ENCODE data around the gene TRIM68.

The TRIM68 gene

GRCh38 chr11:4607781-4608666 is at the start of gene TRIM68 (continued):
- TF ChIP-seq ZNF280C (tag by site-specific recombination; IDR thresholded peaks at IDR 0.05): no peak
- TF ChIP-seq ZIC2 (tag by site-specific recombination; IDR thresholded peaks at IDR 0.05): peak; percentile 24; the same call in 1 of the 2 replicates
- peak; percentile 49; the same call in 1 of the 2 replicates for TF ChIP-seq ZNF394 (tag by site-specific recombination; IDR thresholded peaks at IDR 0.05; ENCODE audit: borderline replicate concordance)
- TF ChIP-seq SP2 (tag by site-specific recombination; IDR thresholded peaks at IDR 0.05): peak; percentile 91
- TF ChIP-seq GFI1B (tag by site-specific recombination; IDR thresholded peaks at IDR 0.05): no peak
- no peak for TF ChIP-seq ZNF146 (tag by site-specific recombination; IDR thresholded peaks at IDR 0.05)
- no peak for TF ChIP-seq ZNF121 (tag by site-specific recombination; IDR thresholded peaks at IDR 0.05)
- no peak for TF ChIP-seq ZNF621 (tag by site-specific recombination; IDR thresholded peaks at IDR 0.05)
- TF ChIP-seq ZNF26 (tag by site-specific recombination; IDR thresholded peaks at IDR 0.05): no peak
- TF ChIP-seq ZNF362 (tag by site-specific recombination; IDR thresholded peaks at IDR 0.05): 0 out of 2 replicates have a peak, but pooled peaks have one; percentile 72
- peak; percentile 78; the same call in 1 of the 2 replicates for TF ChIP-seq ZNF610 (tag by site-specific recombination; IDR thresholded peaks at IDR 0.05; ENCODE audit: borderline replicate concordance)
- TF ChIP-seq ZNF19 (tag by site-specific recombination; IDR thresholded peaks at IDR 0.05; ENCODE audit: low read depth): no peak
- peak; percentile 95 for TF ChIP-seq ZNF335 (tag by site-specific recombination; conservative IDR thresholded peaks at IDR 0.05)
- peak; percentile 43 for TF ChIP-seq SETDB1 (IDR thresholded peaks at IDR 0.05; ENCODE audit: insufficient read length, low read length)
- no peak for TF ChIP-seq ZNF140 (tag by site-specific recombination; IDR thresholded peaks at IDR 0.05)
- TF ChIP-seq PRDM2 (tag by site-specific recombination; IDR thresholded peaks at IDR 0.05; ENCODE audit: borderline replicate concordance): no peak
- no peak for TF ChIP-seq ZNF169 (tag by site-specific recombination; IDR thresholded peaks at IDR 0.05)
- 0 out of 2 replicates have a peak, but pooled peaks have one; percentile 11 for TF ChIP-seq ZNF768 (tag by site-specific recombination; IDR thresholded peaks at IDR 0.05)
- TF ChIP-seq TSHZ1 (tag by site-specific recombination; IDR thresholded peaks at IDR 0.05; ENCODE audit: borderline replicate concordance): no peak
- no peak for TF ChIP-seq PRDM1 (tag by site-specific recombination; IDR thresholded peaks at IDR 0.05)
- peak; percentile 81; the same call in 1 of the 2 replicates for TF ChIP-seq MZF1 (tag by site-specific recombination; IDR thresholded peaks at IDR 0.05; ENCODE audit: borderline replicate concordance)
- no peak for TF ChIP-seq ZNF549 (tag by site-specific recombination; IDR thresholded peaks at IDR 0.05)
- TF ChIP-seq ZNF843 (tag by site-specific recombination; IDR thresholded peaks at IDR 0.05): no peak
